ENCODE data around the gene PPEF1.

DNA sequence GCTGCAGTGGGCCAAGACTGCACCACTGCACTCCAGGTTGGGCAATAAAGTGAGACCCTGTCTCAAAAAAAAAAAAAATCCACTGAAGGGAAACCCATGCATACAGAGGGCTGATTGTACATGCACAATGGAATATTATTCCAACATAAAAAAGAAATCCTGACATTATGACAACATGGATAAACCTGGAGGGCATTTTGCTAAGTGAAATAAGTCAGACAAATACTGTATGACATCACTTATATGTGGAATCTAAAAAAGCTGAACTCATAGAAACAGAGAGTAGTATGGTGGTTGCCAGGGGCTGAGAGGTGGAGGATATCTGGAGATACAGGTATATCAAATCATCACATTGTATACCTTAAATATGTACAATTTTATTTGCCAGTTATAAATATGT, 102.2 kb downstream of the PPEF1 start:
- no peak for TF ChIP-seq EZH2phosphoT487 (IDR thresholded peaks at IDR 0.05; ENCODE audit: borderline replicate concordance, low read depth, low read length)
- TF ChIP-seq, protein P1, sequence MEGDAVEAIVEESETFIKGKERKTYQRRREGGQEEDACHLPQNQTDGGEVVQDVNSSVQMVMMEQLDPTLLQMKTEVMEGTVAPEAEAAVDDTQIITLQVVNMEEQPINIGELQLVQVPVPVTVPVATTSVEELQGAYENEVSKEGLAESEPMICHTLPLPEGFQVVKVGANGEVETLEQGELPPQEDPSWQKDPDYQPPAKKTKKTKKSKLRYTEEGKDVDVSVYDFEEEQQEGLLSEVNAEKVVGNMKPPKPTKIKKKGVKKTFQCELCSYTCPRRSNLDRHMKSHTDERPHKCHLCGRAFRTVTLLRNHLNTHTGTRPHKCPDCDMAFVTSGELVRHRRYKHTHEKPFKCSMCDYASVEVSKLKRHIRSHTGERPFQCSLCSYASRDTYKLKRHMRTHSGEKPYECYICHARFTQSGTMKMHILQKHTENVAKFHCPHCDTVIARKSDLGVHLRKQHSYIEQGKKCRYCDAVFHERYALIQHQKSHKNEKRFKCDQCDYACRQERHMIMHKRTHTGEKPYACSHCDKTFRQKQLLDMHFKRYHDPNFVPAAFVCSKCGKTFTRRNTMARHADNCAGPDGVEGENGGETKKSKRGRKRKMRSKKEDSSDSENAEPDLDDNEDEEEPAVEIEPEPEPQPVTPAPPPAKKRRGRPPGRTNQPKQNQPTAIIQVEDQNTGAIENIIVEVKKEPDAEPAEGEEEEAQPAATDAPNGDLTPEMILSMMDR (conservative IDR thresholded peaks at IDR 0.05; ENCODE audit: low read length), result no peak
